NCI-H774 (cell line): ENCODE data around the gene SEC23IP.
"Not testable (repeated sequence)": the region's sequence is repeated elsewhere in the genome, so short reads cannot be mapped to it uniquely, and the experiment has no call there.

Experiments used
- DNase-seq: peaks from one replicate; lab custom pipeline; 2025; lab: John Stamatoyannopoulos, UW

Gene SEC23IP

GRCh38 chr10:119883901-119884611 lies 8.5 kb upstream of the SEC23IP start:
- not testable (repeated sequence) for DNase-seq

GRCh38 chr10:119886070-119886469 lies 6.5 kb upstream of the SEC23IP start:
- DNase-seq, result not testable (repeated sequence)

- DNase-seq, result not testable (repeated sequence)
Observed at GRCh38 chr10:119888715-119889114, 3.8 kb upstream of the SEC23IP start.

- not testable (repeated sequence) for DNase-seq
Observed at GRCh38 chr10:119889201-119889600, 3.3 kb upstream of the SEC23IP start.

GRCh38 chr10:119890307-119890706 lies 2.2 kb upstream of the SEC23IP start:
- DNase-seq, result not testable (repeated sequence)

- not testable (repeated sequence) for DNase-seq
Observed at GRCh38 chr10:119891849-119892187, 712 bp upstream of the SEC23IP start.

- no peak for DNase-seq
Observed at GRCh38 chr10:119893074-119893473, 544 bp downstream of the SEC23IP start.

- DNase-seq, result no peak
Observed at GRCh38 chr10:119893845-119894427, 1.4 kb downstream of the SEC23IP start.

- DNase-seq, result no peak
Observed at GRCh38 chr10:119896061-119896655, 3.6 kb downstream of the SEC23IP start.

GRCh38 chr10:119896937-119897770 lies 4.6 kb downstream of the SEC23IP start:
- DNase-seq, result no peak

- DNase-seq, result no peak
Observed at GRCh38 chr10:119898577-119898976, 6.0 kb downstream of the SEC23IP start.

GRCh38 chr10:119903946-119904666 lies 11.6 kb downstream of the SEC23IP start:
- DNase-seq, result no peak

- DNase-seq, result not testable (repeated sequence)
Observed at GRCh38 chr10:119907695-119908094, 15.2 kb downstream of the SEC23IP start.

- no peak for DNase-seq
Observed at GRCh38 chr10:119908166-119908565, 15.6 kb downstream of the SEC23IP start.

- no peak for DNase-seq
Observed at GRCh38 chr10:119910689-119911088, 18.2 kb downstream of the SEC23IP start.

- no peak for DNase-seq
Observed at GRCh38 chr10:119917777-119918176, 25.2 kb downstream of the SEC23IP start.

GRCh38 chr10:119919271-119919670 lies 26.7 kb downstream of the SEC23IP start:
- DNase-seq, result no peak

GRCh38 chr10:119919826-119920225 lies 27.3 kb downstream of the SEC23IP start:
- DNase-seq, result no peak

- no peak for DNase-seq
Observed at GRCh38 chr10:119928411-119928810, 35.9 kb downstream of the SEC23IP start.

- no peak for DNase-seq
Observed at GRCh38 chr10:119931871-119932270, 39.3 kb downstream of the SEC23IP start.

GRCh38 chr10:119932631-119933030 lies 40.1 kb downstream of the SEC23IP start:
- DNase-seq, result no peak

- no peak for DNase-seq
Observed at GRCh38 chr10:119933179-119933578, 40.6 kb downstream of the SEC23IP start.
